Measurements from ENCODE around the gene GLUD1. TPM values are rescaled to one million over a fixed set of nuclear protein-coding genes. Genes with fewer than 3 reads are reported as not detected.
"Not testable (repeated sequence)": the region's sequence is repeated elsewhere in the genome, so short reads cannot be mapped to it uniquely, and the experiment has no call there.

Gene GLUD1
- total RNA-seq, 1 donor from 2014 or later = 120 TPM

- Histone ChIP-seq H3K27ac (no peak overlapping the region), H3K36me3 (no peaks in the 10 kb centered on the region), H3K9me3 (no peaks in the 10 kb centered on the region), H3K4me1 (no peaks in the 10 kb centered on the region), H3K27me3 (no peaks in the 10 kb centered on the region), H3K4me3 (no peak overlapping the region)
- no peak for TF ChIP-seq CTCF (IDR thresholded peaks at IDR 0.05)
- intact Hi-C loops (cut with DNase I) = no loop called here
- ATAC-seq (no peak), DNase-seq (no peak)
Observed at GRCh38 chr10:87036623-87037022, 58.0 kb downstream of the GLUD1 start.

DNA sequence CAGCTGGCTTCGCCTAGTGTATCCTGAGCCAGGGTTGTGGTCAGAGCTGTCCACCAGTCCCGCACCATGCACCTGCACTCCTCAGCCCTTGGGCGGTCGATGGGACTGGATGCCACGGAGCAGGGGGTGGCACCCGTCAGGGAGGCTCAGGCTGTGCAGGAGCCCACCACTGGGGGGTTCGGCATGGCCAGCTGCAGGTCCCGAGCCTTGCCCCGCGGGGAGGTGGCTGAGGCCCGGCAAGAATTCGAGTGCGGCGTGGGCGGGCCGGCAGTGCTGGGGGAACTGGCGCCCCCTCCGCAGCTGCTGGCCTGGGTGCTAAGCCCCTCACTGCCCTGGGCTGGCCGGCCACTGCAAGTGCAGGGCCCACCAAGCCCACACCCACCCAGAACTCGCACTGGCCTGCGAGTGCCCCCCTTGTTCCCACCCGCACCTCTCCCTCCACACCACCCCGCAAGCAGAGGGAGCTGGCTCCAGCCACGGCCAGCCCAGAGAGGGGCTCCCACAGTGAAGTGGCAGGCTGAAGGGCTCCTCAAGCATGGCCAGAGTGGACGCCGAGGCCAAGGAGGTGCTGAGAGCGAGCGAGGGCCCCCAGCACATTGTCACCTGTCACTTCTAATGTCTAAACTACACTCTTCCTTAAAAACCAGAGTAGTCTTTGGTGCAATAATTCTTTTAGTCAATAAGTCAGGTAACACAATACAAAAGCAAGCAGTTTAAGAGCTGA, 63.6 kb downstream of the GLUD1 start:
- no peak for ATAC-seq
- H3K4me3 ChIP-seq = no peak overlapping the region
- H3K9me3 ChIP-seq = no peaks in the 10 kb centered on the region
- intact Hi-C loops (cut with DNase I) = no loop called here
- no peaks in the 10 kb centered on the region for H3K27me3 ChIP-seq
- DNase-seq = no peak
- no peak for TF ChIP-seq CTCF (IDR thresholded peaks at IDR 0.05)
- H3K27ac ChIP-seq = no peak overlapping the region
- H3K4me1 ChIP-seq = no peaks in the 10 kb centered on the region
- H3K36me3 ChIP-seq = no peaks in the 10 kb centered on the region

DNA sequence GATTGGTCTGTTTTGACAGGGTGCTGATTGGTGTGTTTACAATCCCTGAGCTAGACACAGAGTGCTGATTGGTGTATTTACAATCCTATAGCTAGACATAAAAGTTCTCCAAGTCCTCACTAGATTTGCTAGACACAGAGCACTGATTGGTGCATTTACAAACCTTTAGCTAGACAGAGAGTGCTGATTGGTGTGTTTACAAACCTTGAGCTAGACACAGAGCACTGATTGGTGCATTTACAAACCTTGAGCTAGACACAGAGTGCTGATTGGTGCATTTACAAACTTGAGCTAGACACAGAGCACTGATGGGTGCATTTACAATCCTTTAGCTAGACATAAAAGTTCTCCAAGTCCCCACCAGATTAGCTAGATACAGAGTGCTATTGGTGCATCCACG, 64.2 kb downstream of the GLUD1 start:
- H3K27ac ChIP-seq; DNase-seq; H3K4me1 ChIP-seq; H3K9me3 ChIP-seq; intact Hi-C loops (cut with DNase I); H3K36me3 ChIP-seq; H3K4me3 ChIP-seq; ATAC-seq; H3K27me3 ChIP-seq: not testable (repeated sequence)

GRCh38 chr10:87026747-87027508, 67.7 kb downstream of the GLUD1 start:
- H3K4me1 ChIP-seq; intact Hi-C loops (cut with DNase I); H3K27ac ChIP-seq; H3K4me3 ChIP-seq; H3K27me3 ChIP-seq; H3K9me3 ChIP-seq; DNase-seq; ATAC-seq; H3K36me3 ChIP-seq: not testable (repeated sequence)

DNA sequence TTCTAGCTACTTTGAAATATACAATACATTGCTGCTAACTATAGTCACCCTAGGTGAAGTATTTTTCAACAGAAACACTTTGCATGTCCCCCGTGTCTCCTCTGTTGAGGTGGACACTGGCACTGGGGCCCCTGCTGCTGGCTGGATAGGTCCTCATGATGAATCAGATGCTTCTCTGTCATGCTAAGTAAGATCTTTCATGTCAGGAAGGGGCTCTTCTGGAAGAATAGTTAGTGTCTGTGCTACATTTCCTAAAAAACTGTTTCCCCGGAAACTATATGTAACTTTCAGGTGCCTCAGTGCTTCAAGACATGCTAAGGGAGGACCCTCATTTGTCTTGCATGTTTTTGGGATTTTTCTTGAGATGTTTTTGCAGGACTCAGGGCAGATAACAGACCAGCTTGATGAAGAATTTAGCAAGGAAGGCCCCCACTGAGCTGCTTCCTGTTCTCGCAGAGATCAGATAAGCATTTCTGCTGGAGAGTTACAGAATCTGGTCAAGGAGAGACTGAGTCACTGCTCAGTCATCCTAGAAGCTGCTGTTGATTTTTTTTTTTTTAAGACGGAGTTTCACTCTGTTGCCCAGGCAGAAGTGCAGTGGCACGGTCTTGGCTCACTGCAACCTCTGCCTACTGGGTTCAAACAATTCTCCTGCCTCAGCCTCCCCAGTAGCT, 69.2 kb downstream of the GLUD1 start:
- H3K27ac ChIP-seq; H3K27me3 ChIP-seq; intact Hi-C loops (cut with DNase I); H3K36me3 ChIP-seq; ATAC-seq; H3K9me3 ChIP-seq; DNase-seq; H3K4me3 ChIP-seq; H3K4me1 ChIP-seq: not testable (repeated sequence)

- H3K27me3 ChIP-seq; H3K4me1 ChIP-seq; DNase-seq; H3K4me3 ChIP-seq; ATAC-seq; H3K9me3 ChIP-seq; intact Hi-C loops (cut with DNase I); H3K27ac ChIP-seq; H3K36me3 ChIP-seq: not testable (repeated sequence)
Observed at GRCh38 chr10:87020056-87020455, 74.6 kb downstream of the GLUD1 start, which contains the start of gene FAM25A. FAM25A (plus strand) TSS chr10:87020294; CDS start chr10:87020325, 31 bp downstream.

DNA sequence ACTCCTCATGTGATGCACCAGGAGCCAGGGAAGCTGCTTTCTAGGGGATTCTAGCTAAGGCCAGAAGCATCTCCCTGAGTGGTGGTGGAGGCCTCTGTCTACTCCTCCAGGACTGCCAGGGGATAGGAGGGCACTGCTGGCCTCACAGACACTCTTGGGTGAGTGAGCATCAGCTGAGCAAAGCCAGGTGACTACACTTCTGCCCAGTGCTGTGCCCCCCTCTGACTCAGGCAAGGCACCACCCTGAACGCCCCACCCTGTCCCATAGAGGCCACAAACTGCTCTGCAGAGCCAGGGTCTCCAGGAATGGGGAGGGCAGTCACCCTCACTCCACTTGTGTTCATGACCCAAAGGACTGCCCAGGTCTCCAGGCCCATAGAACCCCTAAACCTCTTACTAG, 75.1 kb downstream of the GLUD1 start:
- H3K27me3 ChIP-seq; H3K4me1 ChIP-seq; H3K36me3 ChIP-seq; H3K9me3 ChIP-seq; intact Hi-C loops (cut with DNase I); H3K27ac ChIP-seq; ATAC-seq; H3K4me3 ChIP-seq; DNase-seq: not testable (repeated sequence)

- DNase-seq; intact Hi-C loops (cut with DNase I); ATAC-seq; H3K9me3 ChIP-seq; H3K36me3 ChIP-seq; H3K27me3 ChIP-seq; H3K27ac ChIP-seq; H3K4me3 ChIP-seq; H3K4me1 ChIP-seq: not testable (repeated sequence)
Observed at GRCh38 chr10:87019066-87019465, 75.6 kb downstream of the GLUD1 start.

DNA sequence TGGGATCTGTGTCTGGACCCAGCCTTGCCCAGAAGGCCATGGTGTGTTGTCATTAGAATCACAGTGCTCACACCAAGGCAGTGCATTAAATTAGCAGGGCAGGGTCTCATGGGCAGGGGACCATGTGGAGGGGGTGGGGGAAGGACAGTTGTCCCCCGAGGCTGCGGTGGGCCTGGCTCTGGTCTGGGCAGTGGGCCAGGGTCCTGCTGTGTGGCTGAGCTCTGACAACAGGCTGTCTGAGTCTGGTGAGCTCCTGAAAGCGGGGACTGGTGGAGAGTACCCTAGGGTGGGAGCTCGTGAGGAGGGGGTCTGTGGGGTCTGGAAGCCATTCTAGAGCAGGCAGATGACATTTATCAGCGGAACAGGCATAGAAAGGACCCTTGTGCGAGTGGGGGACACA, 76.5 kb downstream of the GLUD1 start:
- H3K9me3 ChIP-seq; intact Hi-C loops (cut with DNase I); ATAC-seq; H3K4me1 ChIP-seq; H3K36me3 ChIP-seq; H3K27ac ChIP-seq; H3K4me3 ChIP-seq; H3K27me3 ChIP-seq; DNase-seq: not testable (repeated sequence)

DNA sequence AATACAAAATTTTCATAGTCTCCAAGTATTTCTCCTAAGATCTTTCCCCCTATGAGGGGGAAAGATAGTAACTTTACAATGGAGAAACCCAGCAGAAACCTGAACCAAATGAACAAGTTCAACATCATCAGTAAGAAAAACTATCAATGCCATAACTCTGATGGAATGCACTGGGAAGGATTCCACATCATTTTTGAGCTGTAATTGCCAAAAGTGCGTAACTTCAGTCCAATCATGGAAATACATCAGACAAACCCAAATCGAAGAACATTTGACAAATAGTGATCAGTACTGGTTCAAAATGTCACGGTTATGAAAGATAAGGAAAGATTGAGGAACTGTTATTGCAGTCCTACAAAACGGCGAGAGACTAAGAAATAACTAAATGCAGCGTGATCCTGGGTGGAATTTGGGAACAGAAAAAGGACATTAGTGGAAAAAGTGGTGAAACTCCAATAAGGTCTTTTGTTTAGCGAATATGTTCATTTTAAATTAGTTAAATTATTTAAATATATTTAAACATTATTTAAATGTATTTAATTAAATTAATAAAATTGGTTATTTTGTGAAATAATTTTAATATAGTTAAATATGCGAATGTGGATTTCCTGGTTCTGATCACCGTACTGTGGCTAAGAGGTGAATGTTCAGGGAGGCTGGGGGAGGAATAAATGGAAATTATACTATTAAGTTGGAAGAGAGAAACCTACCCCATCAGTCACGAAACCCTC, 79.5 kb downstream of the GLUD1 start:
- H3K9me3 ChIP-seq; H3K36me3 ChIP-seq; H3K4me1 ChIP-seq; DNase-seq; H3K27me3 ChIP-seq; H3K27ac ChIP-seq; intact Hi-C loops (cut with DNase I); H3K4me3 ChIP-seq; ATAC-seq: not testable (repeated sequence)

DNA sequence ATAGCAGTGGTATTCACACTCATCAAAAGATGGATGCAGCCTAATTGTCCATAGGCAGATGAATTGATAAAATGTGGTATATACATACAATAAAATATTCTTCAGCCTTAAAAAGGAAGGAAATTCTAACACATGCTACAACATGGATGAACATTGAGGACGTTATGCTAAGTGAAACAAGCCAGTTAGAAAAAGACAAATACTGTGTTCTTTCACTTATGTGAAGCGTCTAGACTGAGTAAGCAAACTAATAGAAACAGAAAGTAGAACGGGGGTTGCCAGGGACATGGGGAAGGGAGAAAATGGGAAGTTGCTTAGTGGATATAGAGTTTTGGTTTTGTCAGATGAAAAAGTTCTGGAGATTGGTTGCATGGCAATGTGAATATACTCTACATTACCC, 81.1 kb downstream of the GLUD1 start:
- ATAC-seq; H3K4me1 ChIP-seq; H3K27me3 ChIP-seq; H3K27ac ChIP-seq; H3K4me3 ChIP-seq; intact Hi-C loops (cut with DNase I); DNase-seq; H3K36me3 ChIP-seq; H3K9me3 ChIP-seq: not testable (repeated sequence)
